Limb (tissue), 2 donors: ENCODE results near the gene ARCN1.
"Not testable (repeated sequence)": the region's sequence is repeated elsewhere in the genome, so short reads cannot be mapped to it uniquely, and the experiment has no call there.

Source experiments
- DNase-seq, 2 donors: peaks; one replicate each; pipeline ENCODE4 v3.0.0-alpha.2; 2016; ENCODE audit errors: extremely low spot score in 2 of 2

The ARCN1 gene

GRCh38 chr11:118544010-118544646 is 28.1 kb upstream of the ARCN1 start:
- DNase-seq = no peak

- no peak for DNase-seq
Measured at GRCh38 chr11:118544647-118545010, 27.6 kb upstream of the ARCN1 start.

GRCh38 chr11:118545533-118545932 is 26.7 kb upstream of the ARCN1 start:
- no peak for DNase-seq

DNA sequence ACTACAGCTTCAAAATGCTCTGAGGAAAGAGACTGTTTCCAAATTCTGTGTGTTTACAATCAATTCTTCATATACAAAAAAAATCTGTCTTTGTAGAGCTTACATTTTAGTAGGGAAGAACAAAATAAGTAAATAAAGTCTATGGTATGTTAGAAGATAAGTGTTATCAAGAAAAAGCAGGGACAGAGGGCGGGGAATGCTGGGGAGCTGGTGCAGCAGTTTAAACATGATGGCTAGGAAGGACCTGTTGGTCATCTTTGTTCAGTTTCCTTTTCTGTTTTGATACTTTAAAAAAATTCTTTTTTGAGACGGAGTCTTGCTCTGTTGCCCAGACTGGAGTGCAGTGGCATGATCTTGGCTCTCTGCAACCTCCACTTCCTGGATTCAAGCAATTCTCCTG is 25.1 kb upstream of the ARCN1 start:
- DNase-seq = no peak

- DNase-seq = no peak
Measured at GRCh38 chr11:118552341-118552740, 19.9 kb upstream of the ARCN1 start.

DNA sequence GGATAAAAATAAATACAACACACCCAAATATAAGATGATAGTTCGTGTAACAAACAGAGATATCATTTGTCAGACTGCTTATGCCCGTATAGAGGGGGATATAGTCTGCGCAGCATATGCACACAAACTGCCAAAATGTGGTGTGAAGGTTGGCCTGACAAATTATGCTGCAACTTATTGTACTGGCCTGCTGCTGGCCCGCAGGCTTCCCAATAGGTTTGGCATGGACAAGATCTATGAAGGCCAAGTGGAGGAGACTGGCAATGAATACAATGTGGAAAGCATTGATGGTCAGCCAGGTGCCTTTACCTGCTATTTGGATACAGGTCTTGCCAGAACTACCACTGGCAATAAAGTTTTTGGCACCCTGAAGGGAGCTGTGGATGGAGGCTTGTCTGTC is 11.4 kb upstream of the ARCN1 start:
- DNase-seq = no peak

GRCh38 chr11:118565051-118565450 is 7.2 kb upstream of the ARCN1 start:
- DNase-seq = peak; percentile 24 to 40

GRCh38 chr11:118569670-118570069 is 2.5 kb upstream of the ARCN1 start:
- no peak for DNase-seq

DNA sequence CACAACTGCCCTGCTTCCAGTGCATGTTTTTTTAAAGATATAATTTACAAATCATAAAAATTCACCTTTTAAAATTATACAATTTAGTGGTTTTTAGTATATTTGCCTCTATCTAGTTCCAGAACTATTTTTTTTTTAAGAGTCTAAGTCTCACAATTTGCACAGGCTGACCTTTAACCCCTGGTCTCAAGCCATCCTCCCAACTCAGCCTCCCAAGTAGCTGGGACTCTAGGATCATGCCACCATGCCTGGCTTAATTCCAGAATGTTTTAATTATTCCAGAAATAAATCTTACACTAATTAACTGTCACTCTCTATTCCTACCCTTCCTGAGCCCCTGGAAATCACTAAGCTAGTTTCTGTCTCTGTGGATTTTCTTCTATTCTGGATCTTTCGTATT is 1.4 kb upstream of the ARCN1 start:
- DNase-seq = no peak

GRCh38 chr11:118571701-118572060 is 528 bp upstream of the ARCN1 start:
- peak in 1 of 2 donors; percentile 45 for DNase-seq

- DNase-seq = peak in 1 of 2 donors; percentile 11
Measured at GRCh38 chr11:118572981-118573550, 857 bp downstream of the ARCN1 start.

- no peak for DNase-seq
Measured at GRCh38 chr11:118574636-118575035, 2.4 kb downstream of the ARCN1 start.

- DNase-seq = not testable (repeated sequence)
Measured at GRCh38 chr11:118577995-118578394, 5.8 kb downstream of the ARCN1 start.

DNA sequence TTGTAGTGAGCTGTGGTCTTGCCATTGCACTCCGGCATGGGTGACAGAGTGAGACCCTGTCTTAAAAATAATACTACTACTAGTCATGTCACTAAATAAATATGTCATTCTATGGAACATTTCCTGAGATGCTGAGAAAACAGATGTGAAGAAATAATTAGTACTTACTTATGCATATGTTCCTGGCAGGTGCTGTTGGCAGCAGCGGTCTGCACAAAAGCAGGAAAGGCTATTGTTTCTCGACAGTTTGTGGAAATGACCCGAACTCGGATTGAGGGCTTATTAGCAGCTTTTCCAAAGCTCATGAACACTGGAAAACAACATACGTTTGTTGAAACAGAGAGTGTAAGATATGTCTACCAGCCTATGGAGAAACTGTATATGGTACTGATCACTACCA is 8.8 kb downstream of the ARCN1 start:
- no peak for DNase-seq

GRCh38 chr11:118587952-118588351 is 15.7 kb downstream of the ARCN1 start:
- DNase-seq = no peak

- DNase-seq = no peak
Measured at GRCh38 chr11:118592616-118593367, 20.6 kb downstream of the ARCN1 start.

GRCh38 chr11:118594984-118595383 is 22.8 kb downstream of the ARCN1 start:
- DNase-seq = peak in 1 of 2 donors; percentile 52

DNA sequence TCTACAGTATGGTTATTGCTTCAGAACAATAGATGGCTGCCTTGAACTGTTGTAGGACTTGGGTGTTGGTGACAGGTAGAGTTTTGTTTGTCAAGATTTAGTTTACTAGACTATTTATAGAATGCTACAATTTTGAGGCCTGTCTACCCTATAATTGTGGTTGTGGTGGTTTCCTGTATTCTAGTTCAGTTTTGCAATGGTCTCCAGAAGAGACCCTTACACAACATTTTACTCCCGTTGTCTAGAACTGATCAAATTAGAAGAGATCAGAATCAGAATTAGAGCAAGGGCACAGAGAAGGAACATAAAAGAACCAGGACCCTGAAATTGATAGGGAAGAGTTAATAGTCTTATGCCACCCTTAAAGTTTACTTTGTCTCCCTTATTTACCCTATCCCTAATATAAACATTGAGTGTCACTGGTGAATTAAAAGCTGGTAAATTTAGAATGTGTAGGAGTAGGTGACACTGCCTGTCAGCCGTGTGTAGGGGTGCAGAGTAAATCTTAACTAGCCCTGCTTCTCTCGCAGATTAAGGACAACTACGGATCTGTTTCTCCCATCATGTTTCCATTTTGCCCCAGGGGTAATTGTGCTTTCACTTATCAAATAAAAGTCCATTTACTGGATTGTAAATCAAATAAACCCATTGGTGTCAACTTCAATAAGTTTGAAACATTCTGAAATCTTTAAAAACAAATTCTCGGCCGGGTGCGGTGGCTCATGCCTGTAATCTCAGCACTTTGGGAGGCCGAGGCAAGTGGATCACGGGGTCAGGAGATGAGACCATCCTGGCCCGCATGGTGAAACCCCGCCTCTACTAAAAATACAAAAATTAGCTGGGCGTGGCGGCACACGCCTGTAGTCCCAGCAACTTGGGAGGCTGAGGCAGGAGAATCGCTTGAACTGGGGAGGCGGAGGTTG is 24.3 kb downstream of the ARCN1 start:
- DNase-seq = no peak

- DNase-seq = no peak
Measured at GRCh38 chr11:118597556-118597955, 25.3 kb downstream of the ARCN1 start.

- DNase-seq = no peak
Measured at GRCh38 chr11:118602331-118602730, 30.1 kb downstream of the ARCN1 start.

DNA sequence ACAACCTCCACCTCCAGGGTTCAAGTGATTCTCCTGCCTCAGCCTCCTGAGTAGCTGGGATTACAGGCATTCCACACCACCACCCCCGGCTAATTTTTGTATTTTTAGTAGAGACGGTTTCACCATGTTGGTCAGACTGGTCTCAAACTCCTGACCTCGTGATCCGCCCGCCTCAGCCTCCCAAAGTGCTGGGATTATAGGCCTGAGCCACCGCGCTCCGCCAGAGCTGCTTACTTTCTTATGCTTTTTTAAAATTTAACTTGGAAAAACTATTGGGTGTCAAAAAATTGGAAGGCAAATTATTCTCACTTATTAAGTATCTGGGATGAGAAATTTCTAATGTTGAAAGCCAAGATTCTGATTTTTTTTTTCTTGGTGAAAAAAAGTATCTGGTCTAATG is 31.5 kb downstream of the ARCN1 start:
- not testable (repeated sequence) for DNase-seq

DNA sequence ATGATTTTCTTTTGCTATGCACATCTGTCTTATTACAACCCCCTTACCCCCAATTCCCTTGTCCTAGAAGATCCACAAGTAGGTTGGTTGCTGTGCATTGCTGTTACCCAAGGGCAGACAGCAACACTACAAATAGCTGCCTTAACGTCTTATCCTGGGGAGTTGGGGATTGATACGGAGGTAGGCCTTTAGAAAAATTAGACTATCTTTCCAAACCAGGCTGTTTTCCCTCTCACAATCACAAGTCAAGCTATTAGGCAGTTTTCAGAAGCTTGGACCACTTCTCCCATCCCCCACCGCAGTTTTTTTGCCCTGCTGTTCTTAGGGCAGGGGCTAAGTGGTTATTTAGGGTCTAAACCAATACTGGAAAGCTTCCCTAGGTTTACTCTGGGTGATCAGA is 32.4 kb downstream of the ARCN1 start:
- DNase-seq = no peak
